ENCODE results near the gene CDYL2.
"Not testable (repeated sequence)": the region's sequence is repeated elsewhere in the genome, so short reads cannot be mapped to it uniquely, and the experiment has no call there.

The CDYL2 gene

DNA sequence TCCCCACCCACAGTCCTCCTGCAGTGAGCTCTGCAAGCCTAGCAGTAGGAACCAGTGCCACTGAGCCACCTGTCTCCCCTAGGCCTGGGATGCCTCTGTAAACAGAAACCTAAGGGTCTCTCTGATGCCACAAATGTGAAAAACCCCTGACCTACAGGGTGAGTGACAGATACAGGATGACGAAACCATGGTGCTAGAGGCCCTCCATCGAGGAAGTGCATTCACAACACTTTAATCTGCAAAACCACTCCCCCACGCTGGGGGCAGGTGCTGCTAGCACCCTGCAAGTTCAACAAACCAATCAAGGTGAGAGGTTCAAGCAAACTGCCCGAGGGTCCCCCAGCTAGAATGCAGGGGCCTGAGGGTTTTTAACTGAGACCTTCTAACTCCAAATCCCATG lies 59.5 kb downstream of the CDYL2 start:
- no peak for DNase-seq (ENCODE audit: low spot score)

DNA sequence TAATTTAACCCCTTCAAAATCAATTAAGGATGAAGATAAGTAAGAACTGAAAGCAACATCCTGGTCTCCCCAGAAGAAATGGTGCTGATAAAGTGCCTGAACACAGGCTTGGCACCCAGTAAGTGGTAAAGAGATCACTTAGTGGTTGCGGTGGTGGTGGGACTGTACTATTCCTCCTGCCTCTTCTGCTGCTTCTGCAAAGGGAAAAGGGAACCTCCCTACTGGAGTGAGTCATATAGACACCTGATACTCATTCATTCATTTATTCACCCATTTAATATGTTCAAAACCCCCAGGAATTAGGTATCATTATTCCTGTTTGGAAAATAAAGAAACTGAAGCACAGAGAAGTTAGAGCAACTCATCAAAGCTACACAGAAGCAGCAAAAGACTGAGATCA lies 60.6 kb downstream of the CDYL2 start:
- DNase-seq (ENCODE audit: low spot score), result no peak

DNA sequence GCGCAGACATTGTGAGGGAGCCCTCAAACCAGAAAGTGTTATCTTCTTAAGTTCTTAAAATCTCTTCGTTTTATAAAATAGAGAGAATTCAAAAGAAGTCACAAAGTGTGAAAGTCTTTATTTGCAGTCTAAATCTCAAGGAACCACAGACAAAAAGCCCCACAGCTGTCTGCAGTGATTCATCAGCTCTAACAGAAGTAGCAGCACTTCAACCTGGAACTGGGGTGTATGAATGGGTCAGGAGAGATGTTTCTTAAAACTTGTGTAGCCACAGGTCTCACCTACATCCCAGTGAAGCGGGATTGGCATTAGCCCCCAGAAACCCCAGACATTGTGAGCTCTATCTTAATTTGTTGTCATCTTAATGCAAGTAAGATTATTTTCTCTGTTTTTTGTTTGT lies 61.1 kb downstream of the CDYL2 start:
- no peak for DNase-seq (ENCODE audit: low spot score)

DNA sequence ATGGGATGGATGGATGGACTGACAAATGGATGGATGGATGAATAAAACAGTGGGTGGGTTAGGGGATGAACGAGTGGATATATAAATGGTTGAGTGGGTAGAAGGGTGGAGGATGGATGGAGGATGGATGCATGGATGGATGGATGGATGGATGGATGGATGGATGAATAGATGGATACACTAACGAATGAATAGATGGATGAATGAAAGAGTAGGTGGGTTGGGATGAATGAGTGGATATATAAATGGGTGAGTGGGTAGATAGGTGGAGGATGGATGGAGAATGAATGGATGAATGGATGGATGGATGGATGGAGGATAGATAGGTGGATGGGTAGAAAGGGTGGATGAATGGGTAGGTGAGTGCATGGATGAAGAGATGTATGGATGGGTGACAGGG lies 62.1 kb downstream of the CDYL2 start:
- no peak for DNase-seq (ENCODE audit: low spot score)

DNA sequence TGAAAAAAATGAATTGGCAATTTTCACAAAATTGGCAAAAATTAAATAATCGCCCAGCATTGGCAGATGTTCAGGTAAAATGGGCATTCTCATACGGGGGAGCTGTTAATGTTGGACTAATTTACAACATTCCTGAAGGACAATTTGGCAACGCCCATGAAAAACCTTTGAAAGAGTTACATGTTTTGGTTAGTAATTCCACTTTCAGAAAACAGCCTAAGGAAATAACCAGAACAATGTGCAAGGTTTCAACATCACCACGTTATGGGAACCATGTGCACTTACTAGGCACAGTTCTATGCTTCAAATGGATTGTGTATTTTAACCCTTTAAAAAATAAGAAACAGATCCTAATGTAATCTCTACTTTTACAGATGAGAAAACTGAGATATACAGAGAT lies 62.7 kb downstream of the CDYL2 start:
- DNase-seq (ENCODE audit: low spot score), result no peak

DNA sequence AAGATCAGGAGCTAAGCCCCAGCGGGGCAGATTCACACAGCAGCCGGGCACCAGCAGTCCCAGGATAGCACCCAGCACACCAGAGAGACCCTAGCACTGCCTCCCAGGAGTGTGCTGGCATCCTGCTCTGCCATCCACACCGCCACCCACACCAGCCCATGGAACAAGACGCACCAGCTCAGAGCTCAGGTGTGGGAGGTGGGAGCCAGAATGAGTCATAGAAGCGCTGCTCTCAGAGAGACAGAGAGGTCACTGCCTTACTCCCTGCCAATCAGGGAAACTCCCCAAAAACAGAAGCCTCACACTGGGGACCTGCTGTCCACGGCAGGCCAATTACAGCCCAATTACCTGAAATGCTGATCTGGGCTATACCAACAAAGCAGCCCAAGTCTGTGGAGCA lies 64.9 kb downstream of the CDYL2 start:
- no peak for DNase-seq (ENCODE audit: low spot score)

DNA sequence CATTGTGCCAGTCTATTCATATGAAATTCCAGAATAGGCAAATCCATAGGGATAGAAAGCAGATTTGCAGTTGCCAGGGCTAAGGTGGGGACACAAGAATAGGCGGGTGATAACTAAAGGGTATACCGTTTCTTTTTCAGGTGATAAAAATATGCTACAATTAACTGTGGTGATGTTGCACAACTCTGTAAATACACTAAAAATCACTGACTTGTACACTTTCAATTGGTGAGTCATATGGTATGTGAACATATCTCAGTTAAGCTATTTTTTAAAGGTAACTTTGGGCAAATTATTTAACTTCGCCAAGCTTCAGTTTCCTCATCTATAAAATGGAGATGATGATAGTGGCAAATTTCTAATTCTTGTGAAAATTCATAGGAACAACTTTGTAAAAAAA lies 65.9 kb downstream of the CDYL2 start:
- no peak for DNase-seq (ENCODE audit: low spot score)

DNA sequence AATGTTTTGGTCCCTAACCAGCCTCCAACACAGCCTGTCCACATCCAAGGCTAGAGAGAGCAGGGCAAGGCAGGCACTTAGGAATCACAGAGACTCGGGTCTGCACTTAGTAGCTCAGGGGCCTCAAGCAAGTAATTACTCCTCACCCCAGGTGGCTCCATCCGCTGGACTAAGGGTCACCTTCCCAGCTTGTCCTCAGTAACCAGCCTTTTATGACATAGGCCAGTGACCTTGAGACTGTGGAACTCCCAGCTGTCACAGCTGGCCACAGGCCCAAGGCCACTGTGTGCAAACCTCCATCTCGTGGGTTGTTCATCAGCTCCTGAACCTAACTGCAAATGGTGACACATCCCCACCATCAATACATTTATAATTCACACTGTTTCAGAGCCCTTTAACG lies 68.6 kb downstream of the CDYL2 start:
- no peak for DNase-seq (ENCODE audit: low spot score)

DNA sequence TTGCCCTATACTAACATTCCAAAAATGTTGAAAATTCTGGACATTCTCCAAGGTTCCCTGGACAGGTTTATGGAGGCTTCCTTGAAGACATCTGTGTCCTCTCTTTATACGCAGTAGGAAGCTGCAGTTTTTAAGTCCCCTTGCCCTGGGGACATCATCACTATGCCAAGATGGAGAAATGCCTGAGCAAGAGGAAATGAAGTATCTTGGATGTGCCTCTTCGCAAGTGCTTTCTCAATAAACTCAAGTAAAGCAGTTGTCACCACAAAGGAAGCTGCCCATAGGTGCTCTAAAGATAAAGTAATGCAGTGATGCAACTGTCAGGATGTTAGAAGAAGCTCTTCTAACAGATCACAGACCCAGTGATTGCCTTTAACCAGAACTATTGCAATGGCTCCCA lies 71.0 kb downstream of the CDYL2 start:
- no peak for DNase-seq (ENCODE audit: low spot score)

DNA sequence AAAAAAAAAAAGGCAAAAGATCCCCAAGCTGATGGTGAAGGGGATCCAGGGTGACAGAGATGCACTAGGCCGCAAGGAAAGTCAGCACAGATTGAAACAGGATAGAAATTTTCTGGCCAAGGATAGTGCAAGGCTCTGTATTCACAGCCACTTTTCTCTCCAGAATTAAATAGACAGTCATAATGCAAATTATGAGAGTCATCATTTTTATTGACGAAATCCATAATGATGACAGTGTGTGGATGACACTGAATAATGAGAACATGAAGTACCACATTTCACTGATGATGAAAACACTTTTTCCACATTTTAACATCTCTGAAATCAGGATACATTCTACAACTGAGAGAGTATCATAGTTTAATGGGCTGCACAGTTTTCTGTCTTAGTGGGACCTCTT lies 72.5 kb downstream of the CDYL2 start:
- no peak for DNase-seq (ENCODE audit: low spot score)

DNA sequence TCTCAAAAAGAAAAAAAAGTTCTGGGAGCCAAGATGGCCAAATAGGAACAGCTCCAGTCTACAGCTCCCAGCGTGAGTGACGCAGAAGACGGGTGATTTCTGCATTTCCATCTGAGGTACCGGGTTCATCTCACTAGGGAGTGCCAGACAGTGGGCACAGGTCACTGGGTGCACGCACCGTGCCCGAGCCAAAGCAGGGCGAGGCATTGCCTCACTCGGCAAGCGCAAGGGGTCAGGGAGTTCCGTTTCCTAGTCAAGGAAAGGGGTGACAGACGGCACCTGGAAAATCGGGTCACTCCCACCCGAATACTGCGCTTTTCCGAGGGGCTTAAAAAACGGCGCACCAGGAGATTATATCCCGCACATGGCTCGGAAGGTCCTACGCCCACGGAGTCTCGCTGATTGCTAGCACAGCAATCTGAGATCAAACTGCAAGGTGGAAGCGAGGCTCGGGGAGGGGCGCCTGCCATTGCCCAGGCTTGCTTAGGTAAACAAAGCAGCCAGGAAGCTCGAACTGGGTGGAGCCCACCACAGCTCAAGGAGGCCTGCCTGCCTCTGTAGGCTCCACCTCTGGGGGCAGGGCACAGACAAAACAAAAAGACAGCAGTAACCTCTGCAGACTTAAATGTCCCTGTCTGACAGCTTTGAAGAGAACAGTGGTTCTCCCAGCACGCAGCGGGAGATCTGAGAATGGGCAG lies 77.2 kb downstream of the CDYL2 start:
- not testable (repeated sequence) for DNase-seq (ENCODE audit: low spot score)

DNA sequence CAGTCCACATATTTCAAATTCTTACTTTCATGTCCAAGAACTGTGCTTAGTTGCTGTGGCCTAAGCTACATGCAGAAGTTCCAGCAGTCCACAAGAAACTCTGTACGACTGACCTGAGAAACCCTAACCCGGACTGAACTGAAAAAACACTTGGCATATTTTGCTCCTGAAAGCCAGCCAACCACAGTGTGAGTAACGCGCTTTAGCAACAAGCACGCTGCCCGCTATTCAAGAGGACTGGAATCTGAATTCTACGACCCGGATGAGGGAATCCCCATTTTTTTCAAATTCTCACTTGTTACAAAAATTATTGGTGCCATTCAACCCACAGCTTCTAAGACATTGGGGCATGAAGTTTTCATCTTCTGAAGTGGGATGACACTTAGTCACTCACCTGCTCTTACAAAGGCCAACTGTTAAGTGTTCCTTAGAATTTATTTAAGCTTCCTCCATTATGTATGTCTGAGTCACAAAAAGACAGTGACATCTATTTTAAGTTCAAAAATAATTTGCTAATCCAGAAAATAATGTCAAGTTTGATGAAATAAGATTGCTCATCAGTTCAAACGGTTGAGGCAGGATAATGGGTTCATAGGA lies 78.7 kb downstream of the CDYL2 start:
- DNase-seq (ENCODE audit: low spot score), result no peak

DNA sequence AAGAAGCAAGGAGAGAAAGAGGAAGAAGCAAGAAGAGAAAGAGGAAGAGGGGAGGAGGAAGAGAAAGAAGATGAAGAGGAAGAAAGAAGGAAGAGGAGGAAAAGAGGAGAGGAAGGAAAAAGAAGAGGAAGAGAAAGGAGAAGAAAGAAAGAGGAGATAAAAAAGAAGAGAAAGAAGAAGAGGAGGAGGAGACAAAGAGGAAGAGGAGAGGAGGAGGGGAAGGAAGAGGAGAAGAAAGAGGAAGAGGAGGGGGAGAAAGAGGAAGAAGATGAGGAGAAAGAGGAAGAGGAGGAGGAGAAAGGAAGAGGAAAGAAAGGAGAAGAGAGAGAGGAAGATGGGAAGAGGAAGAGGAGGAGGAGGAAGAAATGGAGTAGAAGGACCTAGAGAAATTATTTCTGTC lies 80.4 kb downstream of the CDYL2 start:
- DNase-seq (ENCODE audit: low spot score), result no peak

DNA sequence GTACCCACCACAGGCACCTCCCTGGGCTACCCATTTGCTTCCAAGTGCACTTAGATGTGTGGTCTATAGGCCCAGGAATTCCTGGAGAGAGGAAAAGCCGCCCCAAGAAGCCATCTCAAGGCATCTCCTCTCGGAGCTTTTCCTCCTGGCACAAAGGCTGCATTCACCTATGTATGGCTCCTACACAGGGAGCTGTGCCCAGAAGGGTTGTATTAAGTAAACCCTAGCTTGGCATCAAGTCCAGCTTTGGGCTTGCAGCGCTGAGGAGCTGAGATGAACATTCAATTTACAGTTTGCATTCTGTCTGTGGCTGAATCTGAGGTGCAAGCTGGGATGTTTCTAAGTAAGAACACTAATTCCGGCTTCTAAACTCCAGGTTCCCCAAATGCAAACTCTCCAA lies 81.3 kb downstream of the CDYL2 start:
- DNase-seq (ENCODE audit: low spot score), result no peak

DNA sequence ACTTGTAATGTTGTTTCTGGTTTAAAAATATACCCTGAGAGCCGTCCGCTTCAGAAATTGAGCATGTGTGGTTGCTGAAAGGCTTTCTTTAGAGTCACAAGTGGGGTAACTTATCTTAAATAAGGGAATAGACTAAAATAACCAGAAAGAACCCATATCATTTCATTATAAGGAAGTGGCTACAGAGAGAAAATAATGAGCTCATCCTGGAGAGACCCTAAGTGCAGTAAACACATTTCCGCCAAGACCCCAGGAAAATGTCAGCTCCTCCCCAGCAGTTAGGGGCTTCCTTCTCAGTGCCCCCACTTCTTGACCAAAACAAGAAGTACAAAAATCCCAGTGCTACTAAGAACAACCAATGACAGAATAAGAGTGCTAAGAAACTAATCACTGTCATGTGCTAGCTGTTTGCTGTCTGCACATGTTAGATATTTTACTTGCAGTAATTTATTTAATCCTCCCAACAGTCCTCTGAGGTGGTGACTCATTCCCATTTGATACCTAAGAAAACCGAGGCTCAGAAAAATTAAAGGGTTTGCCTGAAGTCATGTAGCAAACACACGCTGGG lies 83.5 kb downstream of the CDYL2 start:
- DNase-seq (ENCODE audit: low spot score), result no peak

DNA sequence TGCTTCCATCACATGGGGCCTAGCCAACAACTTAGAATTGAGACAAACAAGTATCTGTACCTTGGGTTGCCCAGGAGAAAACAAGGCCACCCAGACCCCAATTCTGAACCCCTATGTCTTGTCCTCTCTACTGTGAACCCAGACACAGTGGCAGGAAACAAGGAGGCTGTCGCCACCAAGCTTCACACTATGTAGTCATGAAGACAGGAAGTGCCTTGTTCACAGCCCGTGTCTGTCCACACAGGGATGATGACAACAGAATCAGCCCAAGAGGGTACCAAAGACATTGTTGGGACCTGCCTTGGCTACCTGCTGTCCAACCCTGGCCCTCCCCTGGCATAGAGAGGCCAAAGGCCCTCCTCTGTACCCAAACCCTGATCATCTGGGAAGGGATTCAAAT lies 84.8 kb downstream of the CDYL2 start:
- no peak for DNase-seq (ENCODE audit: low spot score)

DNA sequence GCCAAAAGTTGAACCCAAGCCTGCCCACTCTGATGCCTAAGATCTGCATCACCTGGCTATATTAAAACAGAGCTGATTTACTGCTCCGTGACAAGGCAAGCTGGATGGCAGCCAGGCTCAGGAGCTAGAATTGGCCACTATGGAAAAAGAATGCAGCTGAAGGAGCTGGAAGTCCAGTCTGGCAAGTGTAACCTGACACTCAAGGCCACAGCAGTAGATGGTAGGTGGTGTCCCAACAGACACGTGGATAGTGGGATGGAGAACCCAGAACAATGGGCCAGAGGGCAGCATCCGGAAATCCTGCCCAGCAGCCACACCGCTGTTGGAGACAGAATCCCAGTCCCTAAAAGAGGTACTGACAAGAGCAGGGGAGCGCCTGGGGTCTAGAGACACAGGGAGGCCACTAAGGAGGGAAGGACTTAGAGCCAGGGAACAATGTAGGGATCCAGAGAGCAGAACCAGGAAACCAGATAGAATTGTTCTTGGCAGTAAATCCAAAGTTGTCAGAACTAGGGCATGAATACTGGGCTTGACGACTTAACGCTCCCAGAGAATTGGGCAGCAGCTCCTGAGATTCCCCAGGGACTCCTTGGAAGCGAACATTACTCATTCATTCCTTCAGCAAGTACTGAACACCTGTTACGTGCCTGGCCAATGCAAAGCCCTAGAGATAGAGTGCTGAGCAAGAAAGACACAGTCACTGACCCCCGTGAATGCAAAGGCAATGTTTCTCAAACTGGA lies 85.7 kb downstream of the CDYL2 start:
- DNase-seq (ENCODE audit: low spot score), result no peak

DNA sequence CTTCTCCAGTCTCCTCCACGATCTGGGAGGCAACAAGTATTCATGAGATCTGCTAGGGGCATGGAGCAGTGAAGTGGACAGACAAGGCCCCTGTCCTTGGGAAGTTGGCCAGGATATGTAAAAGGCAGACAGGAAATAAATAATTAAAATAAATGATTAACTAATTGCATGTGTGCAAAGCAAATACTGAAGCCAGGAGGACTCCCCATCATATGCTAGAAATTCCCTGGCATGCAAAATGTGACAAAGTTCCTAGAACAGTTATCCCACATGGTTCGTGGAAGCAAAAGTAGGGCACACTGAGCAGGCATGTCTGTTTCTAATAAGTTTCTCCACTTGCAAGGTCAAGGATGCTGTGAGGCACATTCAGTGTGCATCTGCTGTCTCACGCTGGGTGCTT lies 86.8 kb downstream of the CDYL2 start:
- DNase-seq (ENCODE audit: low spot score), result no peak

DNA sequence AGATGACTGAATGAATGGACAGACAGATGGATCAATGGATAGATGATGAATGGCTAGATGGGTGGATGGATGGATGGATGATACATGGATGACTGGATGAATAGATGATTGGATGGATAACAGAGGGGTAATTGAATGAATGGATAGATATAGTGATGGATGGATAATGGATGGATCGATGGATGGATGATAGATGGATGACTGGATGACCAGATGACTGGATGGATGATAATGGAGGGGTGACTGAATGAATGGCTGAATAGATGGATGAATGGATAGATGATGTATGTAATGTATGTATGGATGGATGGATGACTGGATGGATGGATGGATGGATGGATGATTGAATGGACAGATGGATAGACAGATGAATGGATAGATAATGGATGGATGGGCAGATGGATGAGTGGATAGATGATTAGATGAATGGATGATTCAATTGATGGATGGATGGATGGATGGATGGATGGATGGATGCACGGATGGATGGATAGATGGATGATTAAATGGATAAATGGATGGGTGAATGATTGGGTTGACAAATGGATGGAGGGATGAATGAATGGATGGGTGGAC lies 87.7 kb downstream of the CDYL2 start:
- DNase-seq (ENCODE audit: low spot score), result no peak

DNA sequence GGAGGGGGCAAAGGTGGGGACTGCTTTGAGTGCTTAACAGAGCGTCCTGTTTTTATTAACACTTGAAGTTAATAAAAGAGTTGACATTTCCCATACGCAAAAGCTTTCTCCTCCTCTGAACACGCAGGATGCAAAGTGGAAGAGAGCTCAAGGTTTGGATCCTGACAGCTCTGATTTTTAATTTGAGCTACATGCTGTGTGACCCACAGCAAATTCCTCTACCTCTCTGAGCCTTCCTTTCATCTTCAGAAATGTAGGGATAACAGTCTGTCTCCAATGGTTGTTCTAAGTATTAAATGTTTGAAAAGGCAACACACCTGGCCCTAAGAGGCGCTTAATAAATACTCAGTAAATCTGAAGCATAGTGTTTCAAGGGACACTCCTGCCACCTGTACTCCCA lies 93.0 kb downstream of the CDYL2 start:
- DNase-seq (ENCODE audit: low spot score), result no peak

DNA sequence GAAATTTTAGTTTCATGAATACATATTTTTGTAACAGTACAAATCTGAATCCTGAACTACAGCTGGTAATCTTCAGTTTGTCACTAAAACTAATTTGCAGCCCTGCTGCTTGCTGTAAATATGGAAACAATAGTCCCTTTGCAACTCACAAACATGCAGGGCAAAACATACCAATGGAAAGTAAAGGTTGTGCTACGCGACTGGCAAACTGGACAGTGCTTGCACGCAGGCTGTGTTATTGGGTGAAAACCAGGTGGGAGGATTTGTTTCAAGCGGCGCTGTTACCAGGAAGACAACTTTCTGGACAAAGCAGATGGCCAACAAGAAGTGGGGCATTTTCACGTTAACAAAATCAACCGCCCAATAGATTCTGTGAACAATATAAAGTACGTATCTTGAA lies 93.5 kb downstream of the CDYL2 start:
- no peak for DNase-seq (ENCODE audit: low spot score)

DNA sequence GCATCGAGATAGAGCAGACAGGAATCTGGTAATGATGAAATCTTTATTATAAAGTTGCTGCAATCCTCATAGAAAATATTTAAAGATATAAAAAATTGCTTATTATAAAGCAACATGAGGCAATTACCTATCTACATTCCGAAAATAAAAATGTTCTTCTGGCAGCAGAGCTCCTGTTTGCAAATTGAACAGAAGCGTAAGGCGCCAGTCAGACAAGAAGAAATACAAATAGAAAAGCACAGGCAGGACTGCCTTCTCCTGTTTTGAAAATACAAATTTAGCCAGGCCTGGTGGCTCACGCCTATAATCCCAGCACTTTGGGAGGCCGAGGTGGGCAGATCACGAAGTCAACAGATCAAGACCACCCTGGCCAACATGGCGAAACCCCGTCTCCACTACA lies 95.6 kb downstream of the CDYL2 start:
- DNase-seq (ENCODE audit: low spot score), result no peak

DNA sequence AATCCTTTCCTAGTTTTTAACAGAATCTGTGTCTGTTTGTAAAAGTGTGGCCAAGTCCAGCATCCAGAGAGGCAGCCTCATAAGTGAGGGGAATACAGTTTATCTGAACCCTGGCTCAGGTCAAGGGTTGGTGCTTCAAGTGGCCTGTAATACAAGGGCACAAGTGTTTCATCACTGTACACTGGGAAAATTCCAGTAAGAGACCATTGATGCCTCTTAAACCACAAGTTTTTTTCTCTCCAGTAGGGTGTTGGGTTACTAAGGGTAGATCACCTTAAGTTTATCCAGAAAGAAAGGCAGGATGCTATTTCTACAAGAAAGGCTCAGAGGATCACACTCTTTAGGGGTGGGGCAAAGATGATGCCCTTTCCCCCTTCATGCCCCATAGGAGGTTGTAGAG lies 96.7 kb downstream of the CDYL2 start:
- no peak for DNase-seq (ENCODE audit: low spot score)
